ENCODE results near the gene PGGHG.

PGGHG gene

GRCh38 chr11:326592-326841, 37.6 kb downstream of the PGGHG start:
- peak overlapping the region; percentile 34; the same call in 1 of the 2 replicates for H3K9ac ChIP-seq (ENCODE audit: low read length)
- H3K27me3 ChIP-seq (ENCODE audit: insufficient read depth, low read length), result no peaks in the 10 kb centered on the region

GRCh38 chr11:326842-327580, 38.1 kb downstream of the PGGHG start:
- peak overlapping the region; percentile 31; the same call in 1 of the 2 replicates for H3K4me2 ChIP-seq (ENCODE audit: low read length)
- H3K9ac ChIP-seq (ENCODE audit: low read length), result peak overlapping the region; percentile 34; the same call in 1 of the 2 replicates
- no peak overlapping the region for H2AFZ ChIP-seq (ENCODE audit: low read length)
- H3K36me3 ChIP-seq (ENCODE audit: insufficient read depth, low read length), result no peaks in the 10 kb centered on the region
- H3K27me3 ChIP-seq (ENCODE audit: insufficient read depth, low read length), result no peaks in the 10 kb centered on the region
- TF ChIP-seq EZH2 (IDR thresholded peaks at IDR 0.05; ENCODE audit: borderline replicate concordance, low read length), result no peak
- no peak for TF ChIP-seq CTCF (IDR thresholded peaks at IDR 0.05; ENCODE audit: low read length)
- no peak overlapping the region for H3K4me3 ChIP-seq (ENCODE audit: low read depth, low read length, poor library complexity, severe bottlenecking)
- no peaks in the 10 kb centered on the region for H3K79me2 ChIP-seq (ENCODE audit: insufficient read depth, low read length)
- H3F3A ChIP-seq (ENCODE audit: insufficient read depth, low read length), result no peaks in the 10 kb centered on the region
- H3K9me2 ChIP-seq (ENCODE audit: low read depth, low read length), result no peaks in the 10 kb centered on the region
- H3K9me3 ChIP-seq (ENCODE audit: low read length), result no peaks in the 10 kb centered on the region
- no peaks in the 10 kb centered on the region for H4K20me1 ChIP-seq (ENCODE audit: insufficient read depth, low read length)
- H3K4me1 ChIP-seq (ENCODE audit: insufficient read depth, low read length, severe bottlenecking), result peaks cover 43% of the 10 kb centered on the region
- peak overlapping the region; percentile 43 for H3K27ac ChIP-seq (ENCODE audit: low read depth, low read length, poor library complexity, severe bottlenecking)

More at GRCh38 chr11:326592-326841, 37.6 kb downstream of the PGGHG start:
- no peaks in the 10 kb centered on the region for H3K9me2 ChIP-seq (ENCODE audit: low read depth, low read length)
- H3K9me3 ChIP-seq (ENCODE audit: low read length), result no peaks in the 10 kb centered on the region
- no peak overlapping the region for H3K4me3 ChIP-seq (ENCODE audit: low read depth, low read length, poor library complexity, severe bottlenecking)
- H3K4me2 ChIP-seq (ENCODE audit: low read length), result peak overlapping the region; percentile 31; the same call in 1 of the 2 replicates
- H3K4me1 ChIP-seq (ENCODE audit: insufficient read depth, low read length, severe bottlenecking), result peaks cover 39% of the 10 kb centered on the region
- peak overlapping the region; percentile 43 for H3K27ac ChIP-seq (ENCODE audit: low read depth, low read length, poor library complexity, severe bottlenecking)
- no peaks in the 10 kb centered on the region for H4K20me1 ChIP-seq (ENCODE audit: insufficient read depth, low read length)
- no peaks in the 10 kb centered on the region for H3F3A ChIP-seq (ENCODE audit: insufficient read depth, low read length)
- no peaks in the 10 kb centered on the region for H3K79me2 ChIP-seq (ENCODE audit: insufficient read depth, low read length)
- no peak for TF ChIP-seq EZH2 (IDR thresholded peaks at IDR 0.05; ENCODE audit: borderline replicate concordance, low read length)
- no peak for TF ChIP-seq CTCF (IDR thresholded peaks at IDR 0.05; ENCODE audit: low read length)
- H3K36me3 ChIP-seq (ENCODE audit: insufficient read depth, low read length), result no peaks in the 10 kb centered on the region
- no peak overlapping the region for H2AFZ ChIP-seq (ENCODE audit: low read length)

GRCh38 chr11:327581-327923, 38.6 kb downstream of the PGGHG start:
- no peaks in the 10 kb centered on the region; the same call in 1 of the 2 replicates for H3K36me3 ChIP-seq (ENCODE audit: insufficient read depth, low read length)
- 0 out of 2 replicates have a peak, but pooled peaks cover 3% of the 10 kb centered on the region for H3K9me3 ChIP-seq (ENCODE audit: low read length)
- H4K20me1 ChIP-seq (ENCODE audit: insufficient read depth, low read length), result no peaks in the 10 kb centered on the region
- peaks cover 43% of the 10 kb centered on the region for H3K4me1 ChIP-seq (ENCODE audit: insufficient read depth, low read length, severe bottlenecking)
- no peak for TF ChIP-seq CTCF (IDR thresholded peaks at IDR 0.05; ENCODE audit: low read length)
- TF ChIP-seq EZH2 (IDR thresholded peaks at IDR 0.05; ENCODE audit: borderline replicate concordance, low read length), result no peak
- no peaks in the 10 kb centered on the region for H3K9me2 ChIP-seq (ENCODE audit: low read depth, low read length)
- H3K4me3 ChIP-seq (ENCODE audit: low read depth, low read length, poor library complexity, severe bottlenecking), result no peak overlapping the region
- no peaks in the 10 kb centered on the region for H3K79me2 ChIP-seq (ENCODE audit: insufficient read depth, low read length)
- no peaks in the 10 kb centered on the region; the same call in 1 of the 2 replicates for H3K27me3 ChIP-seq (ENCODE audit: insufficient read depth, low read length)
- H3F3A ChIP-seq (ENCODE audit: insufficient read depth, low read length), result no peaks in the 10 kb centered on the region
- no peak overlapping the region for H2AFZ ChIP-seq (ENCODE audit: low read length)
- peak overlapping the region; percentile 31; the same call in 1 of the 2 replicates for H3K4me2 ChIP-seq (ENCODE audit: low read length)
- peak overlapping the region; percentile 43 for H3K27ac ChIP-seq (ENCODE audit: low read depth, low read length, poor library complexity, severe bottlenecking)
- no peak overlapping the region for H3K9ac ChIP-seq (ENCODE audit: low read length)
